ENCODE measurements around the gene FBRS. TPM values are rescaled to one million over a fixed set of nuclear protein-coding genes. Genes with fewer than 3 reads are reported as not detected.

Gene FBRS
- total and polyA plus RNA-seq, 2 of the 13 experiments (the other 11 are each of a cell fraction or from before 2014, with no cell fraction given) = 13.7 to 16.2 TPM

- TF ChIP-seq ZHX1 (CRISPR knock-in tag; IDR thresholded peaks at IDR 0.05; ENCODE audit: low read depth) = no peak
- TF ChIP-seq ZMYM3 (CRISPR knock-in tag; IDR thresholded peaks at IDR 0.05) = 0 out of 2 replicates have a peak, but pooled peaks have one; percentile 41
- 0 out of 2 replicates have a peak, but pooled peaks have one; percentile 16 for TF ChIP-seq THAP8 (CRISPR knock-in tag; IDR thresholded peaks at IDR 0.05; ENCODE audit: borderline replicate concordance)
- TF ChIP-seq DNMT1 (CRISPR knock-in tag; IDR thresholded peaks at IDR 0.05) = peak; percentile 81; the same call in 1 of the 2 replicates
- TF ChIP-seq ZNF839 (CRISPR knock-in tag; IDR thresholded peaks at IDR 0.05; ENCODE audit: borderline replicate concordance) = peak; percentile 95
- no peak for TF ChIP-seq HMG20B (CRISPR knock-in tag; conservative IDR thresholded peaks at IDR 0.05)
- no peak for TF ChIP-seq ATM (IDR thresholded peaks at IDR 0.05; ENCODE audit: borderline replicate concordance)
- TF ChIP-seq ZBTB1 (CRISPR knock-in tag; IDR thresholded peaks at IDR 0.05; ENCODE audit: borderline replicate concordance) = peak; percentile 11; the same call in 1 of the 2 replicates
- TF ChIP-seq CSRNP1 (CRISPR knock-in tag; IDR thresholded peaks at IDR 0.05) = no peak
- TF ChIP-seq DDIT3 (CRISPR knock-in tag; IDR thresholded peaks at IDR 0.05) = no peak
- TF ChIP-seq BHLHE40 (IDR thresholded peaks at IDR 0.05; ENCODE audit: low read length) = no peak
- no peak for TF ChIP-seq ZFAT (CRISPR knock-in tag; conservative IDR thresholded peaks at IDR 0.05)
- TF ChIP-seq MEIS1 (CRISPR knock-in tag; IDR thresholded peaks at IDR 0.05; ENCODE audit: borderline replicate concordance) = 0 out of 2 replicates have a peak, but pooled peaks have one; percentile 14
- no peak for TF ChIP-seq KAT8 (CRISPR knock-in tag; IDR thresholded peaks at IDR 0.05)
- no peak for TF ChIP-seq SIN3A (IDR thresholded peaks at IDR 0.05; ENCODE audit: borderline replicate concordance, low read depth, low read length)
- no peak for TF ChIP-seq MAFK (conservative IDR thresholded peaks at IDR 0.05 in 1 of 2, IDR thresholded peaks at IDR 0.05 in 1 of 2; ENCODE audit: low read length in 2 of 2)
- no peak for TF ChIP-seq ZKSCAN8 (CRISPR knock-in tag; IDR thresholded peaks at IDR 0.05; ENCODE audit: borderline replicate concordance)
- peak; percentile 13; the same call in 1 of the 2 replicates for TF ChIP-seq ZNF256 (CRISPR knock-in tag; conservative IDR thresholded peaks at IDR 0.05)
- TF ChIP-seq SKIL (CRISPR knock-in tag; IDR thresholded peaks at IDR 0.05; ENCODE audit: borderline replicate concordance) = peak; percentile 62
- no peak for TF ChIP-seq ZNF883 (CRISPR knock-in tag; IDR thresholded peaks at IDR 0.05; ENCODE audit: not compliant biosample characterization)
- TF ChIP-seq MIXL1 (CRISPR knock-in tag; IDR thresholded peaks at IDR 0.05) = no peak
Observed at GRCh38 chr16:30609002-30609925, 49.0 kb upstream of the FBRS start (continued).
